SU-DHL-6 (cell line): ENCODE measurements around the gene SIGLEC14.

Experiments used
- H2AFZ ChIP-seq: fragments of 200-600 bp; sonication (generic); 2 replicates; pipeline ENCODE4 v1.6.1; 2014; ENCODE audit warnings: low read depth, mild to moderate bottlenecking, moderate library complexity, mixed read lengths, antibody characterized with exemption, low read length; ENCODE audit not compliant: severe bottlenecking
- H3F3A ChIP-seq: fragments of 200-600 bp; shearing (Covaris generic); 2 replicates; pipeline ENCODE4 v1.6.0; 2016; ENCODE audit warnings: antibody characterized with exemption, mild to moderate bottlenecking; ENCODE audit not compliant: insufficient read depth
- H3K27ac ChIP-seq: fragments of 200-600 bp; sonication (generic); 2 replicates; pipeline ENCODE4 v1.5.1; 2016; ENCODE audit warnings: low read depth, mild to moderate bottlenecking, low read length, moderate library complexity, mixed read lengths
- H3K27me3 ChIP-seq: fragments of 200-600 bp; sonication (generic), shearing (Covaris generic); 2 replicates; pipeline ENCODE4 v1.6.0; 2014; ENCODE audit warnings: mild to moderate bottlenecking, low read length
- H3K36me3 ChIP-seq: fragments of 200-600 bp; sonication (generic); 2 replicates; pipeline ENCODE4 v1.6.1; 2014; ENCODE audit warnings: mild to moderate bottlenecking, low read length, mixed read lengths
- H3K4me2 ChIP-seq: fragments of 300-600, 200-600 bp; shearing (Covaris generic), sonication (generic); 2 replicates; pipeline ENCODE4 v1.6.0; 2014; ENCODE audit warnings: low read length, low read depth, mild to moderate bottlenecking; ENCODE audit not compliant: poor library complexity, severe bottlenecking
- H3K4me3 ChIP-seq: fragments of 200-600 bp; sonication (generic); 2 replicates; pipeline ENCODE4 v1.5.1; 2014; ENCODE audit warnings: antibody characterized with exemption, low read length, mild to moderate bottlenecking, mixed read lengths; ENCODE audit not compliant: insufficient read depth, poor library complexity, severe bottlenecking
- H3K79me2 ChIP-seq: fragments of 200-600 bp; sonication (generic); 2 replicates; pipeline ENCODE4 v1.6.1; 2014; ENCODE audit warnings: mild to moderate bottlenecking, low read length, moderate library complexity; ENCODE audit not compliant: insufficient read depth
- H3K9ac ChIP-seq: fragments of 200-600 bp; sonication (generic); 2 replicates; pipeline ENCODE4 v1.7.0; 2014; ENCODE audit warnings: mild to moderate bottlenecking, low read length
- H3K9me2 ChIP-seq: fragments of 200-600 bp; sonication (generic); replicated peaks from 2 replicates; pipeline ENCODE4 v1.6.1; 2014; ENCODE audit warnings: low read length; ENCODE audit not compliant: insufficient read depth
- H3K9me3 ChIP-seq: fragments of 200-600 bp; sonication (generic); 2 replicates; pipeline ENCODE4 v1.6.1; 2014; ENCODE audit warnings: low read length, mixed read lengths; ENCODE audit not compliant: insufficient read depth
- H4K20me1 ChIP-seq: fragments of 200-600 bp; sonication (generic); 2 replicates; pipeline ENCODE4 v1.6.1; 2014; ENCODE audit warnings: low read depth, mild to moderate bottlenecking, antibody characterized with exemption, low read length, moderate library complexity, mixed read lengths
- EZH2phosphoT487 ChIP-seq: fragments of 200-600 bp; sonication (generic), shearing (Covaris generic); conservative IDR thresholded peaks from 2 replicates; pipeline ENCODE4 v1.6.1; 2018; ENCODE audit warnings: mild to moderate bottlenecking, antibody characterized with exemption, low read length, moderate library complexity, mixed read lengths
- TF ChIP-seq, protein P1 (sequence below): fragments of 200-600 bp; sonication (generic); IDR thresholded peaks from one replicate; pipeline ENCODE4 v1.5.1; 2017; ENCODE audit warnings: antibody characterized with exemption, mild to moderate bottlenecking, low read length, moderate library complexity; ENCODE audit not compliant: insufficient read depth, poor library complexity, severe bottlenecking

Gene SIGLEC14

DNA sequence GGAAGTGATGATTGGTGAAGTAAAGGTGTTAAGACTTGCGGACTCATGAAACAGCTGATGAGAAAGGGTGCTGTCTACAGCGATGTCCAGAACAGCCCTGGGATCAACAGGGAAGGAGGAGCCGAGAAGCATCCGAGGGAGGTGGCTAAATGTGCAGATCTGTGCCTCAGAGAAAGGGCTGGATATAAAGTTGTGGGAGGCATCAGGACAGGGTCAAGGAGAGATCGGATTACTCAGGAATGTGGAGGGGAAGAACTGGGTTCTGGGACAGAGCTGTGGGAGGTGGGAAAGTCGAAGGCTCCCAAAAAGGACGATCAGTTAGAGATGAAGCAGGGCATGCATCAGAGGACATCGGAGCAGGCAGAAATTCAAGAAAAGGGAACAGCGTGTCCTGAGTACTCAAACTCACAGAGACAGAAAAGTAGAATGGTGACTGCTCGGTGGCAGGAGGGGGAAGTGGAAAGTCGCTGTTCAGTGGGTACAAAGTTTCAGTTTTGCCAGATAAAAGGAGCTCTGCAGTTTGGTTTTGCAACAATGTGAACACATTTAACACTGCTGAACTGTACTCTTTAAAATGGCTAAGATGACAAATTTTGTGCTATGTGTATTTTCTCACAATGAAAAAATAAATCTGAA is 1.9 kb downstream of the SIGLEC14 start:
- Histone ChIP-seq H3F3A (no peaks in the 10 kb centered on the region), H2AFZ (no peak overlapping the region), H4K20me1 (no peaks in the 10 kb centered on the region), H3K36me3 (no peaks in the 10 kb centered on the region), H3K27ac (no peak overlapping the region), H3K9me2 (no peaks in the 10 kb centered on the region), H3K79me2 (no peaks in the 10 kb centered on the region), H3K4me2 (no peak overlapping the region), H3K9me3 (no peaks in the 10 kb centered on the region), H3K27me3 (no peaks in the 10 kb centered on the region), H3K4me3 (no peak overlapping the region), H3K9ac (no peak overlapping the region)
- TF ChIP-seq EZH2phosphoT487 = no peak
- TF ChIP-seq, protein P1, sequence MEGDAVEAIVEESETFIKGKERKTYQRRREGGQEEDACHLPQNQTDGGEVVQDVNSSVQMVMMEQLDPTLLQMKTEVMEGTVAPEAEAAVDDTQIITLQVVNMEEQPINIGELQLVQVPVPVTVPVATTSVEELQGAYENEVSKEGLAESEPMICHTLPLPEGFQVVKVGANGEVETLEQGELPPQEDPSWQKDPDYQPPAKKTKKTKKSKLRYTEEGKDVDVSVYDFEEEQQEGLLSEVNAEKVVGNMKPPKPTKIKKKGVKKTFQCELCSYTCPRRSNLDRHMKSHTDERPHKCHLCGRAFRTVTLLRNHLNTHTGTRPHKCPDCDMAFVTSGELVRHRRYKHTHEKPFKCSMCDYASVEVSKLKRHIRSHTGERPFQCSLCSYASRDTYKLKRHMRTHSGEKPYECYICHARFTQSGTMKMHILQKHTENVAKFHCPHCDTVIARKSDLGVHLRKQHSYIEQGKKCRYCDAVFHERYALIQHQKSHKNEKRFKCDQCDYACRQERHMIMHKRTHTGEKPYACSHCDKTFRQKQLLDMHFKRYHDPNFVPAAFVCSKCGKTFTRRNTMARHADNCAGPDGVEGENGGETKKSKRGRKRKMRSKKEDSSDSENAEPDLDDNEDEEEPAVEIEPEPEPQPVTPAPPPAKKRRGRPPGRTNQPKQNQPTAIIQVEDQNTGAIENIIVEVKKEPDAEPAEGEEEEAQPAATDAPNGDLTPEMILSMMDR = no peak

DNA sequence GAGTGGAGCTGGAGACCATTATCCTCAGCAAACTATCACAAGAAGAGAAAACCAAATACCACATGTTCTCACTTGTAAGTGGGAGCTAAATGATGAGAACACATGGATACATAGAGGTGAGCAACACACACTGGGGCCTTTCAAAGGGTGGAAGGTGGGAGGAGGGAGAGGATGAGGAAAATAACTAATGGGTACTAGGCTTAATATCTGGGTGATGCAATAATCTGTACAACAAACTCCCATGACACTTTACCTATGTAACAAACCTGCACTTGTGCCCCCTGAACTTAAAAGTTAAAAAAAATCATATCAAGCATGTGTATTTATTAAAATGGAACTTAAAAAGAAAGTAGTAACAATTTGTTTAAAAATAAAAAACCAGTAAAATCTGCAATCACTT is 5.0 kb downstream of the SIGLEC14 start:
- H3K4me2 ChIP-seq = no peak overlapping the region
- H3K79me2 ChIP-seq = no peaks in the 10 kb centered on the region
- H3K9me2 ChIP-seq = no peaks in the 10 kb centered on the region
- no peaks in the 10 kb centered on the region for H4K20me1 ChIP-seq
- H3K4me3 ChIP-seq = no peak overlapping the region
- no peaks in the 10 kb centered on the region for H3F3A ChIP-seq
- H3K9me3 ChIP-seq = 0 out of 2 replicates have a peak, but pooled peaks cover 6% of the 10 kb centered on the region
- H3K27ac ChIP-seq = no peak overlapping the region
- H3K27me3 ChIP-seq = no peaks in the 10 kb centered on the region
- H3K9ac ChIP-seq = no peak overlapping the region
- no peak overlapping the region for H2AFZ ChIP-seq
- TF ChIP-seq, protein P1 = no peak
- TF ChIP-seq EZH2phosphoT487 = no peak
- no peaks in the 10 kb centered on the region for H3K36me3 ChIP-seq

DNA sequence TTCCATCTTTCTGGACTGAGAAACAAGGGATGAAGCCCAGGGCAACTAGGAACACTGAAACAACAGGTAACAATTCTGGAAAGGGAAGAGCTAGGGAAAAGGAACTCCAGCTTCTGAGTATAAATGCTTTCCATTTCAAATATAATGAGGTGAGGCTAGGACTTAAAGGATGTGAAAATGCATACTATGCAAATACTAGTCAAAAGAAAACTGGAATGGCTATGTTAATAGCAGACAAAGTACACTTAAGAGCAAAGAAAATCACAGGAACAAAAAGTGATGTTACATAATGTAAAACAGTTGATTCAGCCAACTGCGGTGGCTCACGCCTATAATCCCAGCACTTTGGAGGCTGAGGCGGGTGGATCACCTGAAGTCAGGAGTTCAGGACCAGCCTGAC is 6.2 kb downstream of the SIGLEC14 start:
- no peak overlapping the region for H3K27ac ChIP-seq
- H3K79me2 ChIP-seq = no peaks in the 10 kb centered on the region
- TF ChIP-seq, protein P1 = no peak
- TF ChIP-seq EZH2phosphoT487 = no peak
- no peaks in the 10 kb centered on the region for H3F3A ChIP-seq
- no peak overlapping the region for H3K4me2 ChIP-seq
- no peak overlapping the region for H3K9ac ChIP-seq
- H3K36me3 ChIP-seq = no peaks in the 10 kb centered on the region
- H3K9me3 ChIP-seq = 0 out of 2 replicates have a peak, but pooled peaks cover 6% of the 10 kb centered on the region
- no peaks in the 10 kb centered on the region for H3K9me2 ChIP-seq
- H2AFZ ChIP-seq = no peak overlapping the region
- H3K27me3 ChIP-seq = no peaks in the 10 kb centered on the region
- no peaks in the 10 kb centered on the region for H4K20me1 ChIP-seq
- H3K4me3 ChIP-seq = no peak overlapping the region
